HG02852 (cell line): Measurements from ENCODE around the gene DKC1.

Source experiments
- ATAC-seq: cut with Tn5 transposase; IDR thresholded peaks from one replicate; pipeline ENCODE4 v1.9.1; 2021; ENCODE audit warnings: mild to moderate bottlenecking, moderate library complexity; ENCODE audit not compliant: unreplicated experiment

Gene DKC1

DNA sequence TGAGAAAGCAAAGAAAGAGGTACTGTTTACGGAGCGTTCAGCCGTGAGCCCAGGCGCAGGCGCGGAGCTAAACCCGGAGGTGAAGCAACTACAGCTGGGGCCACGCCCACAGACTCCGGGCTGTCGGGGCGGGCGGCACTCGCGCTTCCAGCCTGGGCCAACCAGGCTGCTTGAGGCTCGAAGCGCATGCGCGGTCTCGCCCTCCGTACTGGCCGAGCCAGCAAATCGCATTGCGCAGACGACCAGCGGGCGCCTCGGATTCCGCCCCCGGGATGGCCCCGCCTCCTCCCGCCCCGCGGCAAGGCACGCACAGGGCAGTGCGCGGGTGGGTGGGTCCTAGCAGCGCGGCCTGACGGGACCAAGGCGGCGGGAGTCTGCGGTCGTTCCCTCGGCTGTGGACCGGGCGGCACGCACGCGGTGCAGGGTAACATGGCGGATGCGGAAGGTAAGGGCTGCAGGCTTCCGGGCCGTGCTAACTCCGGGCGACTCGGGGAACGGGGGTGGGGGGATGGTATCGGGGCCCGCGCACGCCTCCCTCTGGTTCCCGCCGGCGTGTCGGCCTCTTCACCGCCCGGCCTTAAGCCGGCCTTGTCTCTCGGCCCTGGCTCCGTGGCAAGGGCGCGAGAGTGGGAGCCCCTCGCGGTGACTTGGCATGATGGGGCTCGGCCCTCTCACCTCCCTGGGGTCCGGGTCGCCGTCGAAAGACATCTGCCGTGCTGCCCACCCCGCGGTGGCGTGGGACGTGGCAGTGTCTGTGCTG is at the start of gene DKC1:
Gene DKC1 (plus strand): TSS at position 328 of the 760 bp plus-strand sequence. CDS start 102 bp downstream, at position 430.
- ATAC-seq: peak; percentile 85

DNA sequence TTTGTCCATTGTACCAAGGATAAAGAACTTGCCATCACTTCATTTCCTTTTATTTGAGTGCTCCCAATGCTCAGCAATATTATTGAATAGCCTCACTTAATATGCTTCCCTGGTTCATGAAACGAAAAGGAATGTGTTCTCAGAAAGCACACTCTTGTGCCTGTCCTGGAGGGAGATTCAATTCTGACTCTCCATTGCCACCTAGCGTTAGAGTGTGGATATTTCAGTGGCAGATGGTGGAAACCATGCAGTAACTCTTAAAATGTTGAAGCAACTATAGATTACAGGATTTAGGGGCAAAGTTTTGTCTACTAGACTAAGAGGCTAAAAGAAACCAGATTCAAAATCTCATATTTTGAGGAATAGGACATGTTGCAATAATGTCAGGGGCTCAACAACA is 47.7 kb upstream of the DKC1 start:
- ATAC-seq: peak; percentile 49

DNA sequence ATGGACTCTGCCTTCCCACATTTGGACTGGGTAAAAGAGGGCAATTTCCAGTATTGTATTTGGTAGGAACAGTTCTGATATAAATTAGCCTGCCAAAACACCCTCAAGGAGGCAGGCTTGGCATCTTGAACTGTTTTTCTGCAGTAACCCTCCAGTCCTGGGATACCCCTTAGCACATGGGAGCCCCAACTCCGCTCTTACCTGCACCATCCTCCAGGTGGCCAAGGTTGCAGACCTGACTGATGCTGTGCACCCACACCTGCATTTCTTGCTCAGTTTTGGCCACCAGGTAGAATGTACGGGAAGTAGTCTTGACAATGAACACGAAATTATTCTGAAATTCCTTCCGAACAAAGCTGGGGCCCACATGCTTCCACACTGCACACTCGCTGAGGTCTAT is 46.8 kb upstream of the DKC1 start:
- no peak for ATAC-seq

DNA sequence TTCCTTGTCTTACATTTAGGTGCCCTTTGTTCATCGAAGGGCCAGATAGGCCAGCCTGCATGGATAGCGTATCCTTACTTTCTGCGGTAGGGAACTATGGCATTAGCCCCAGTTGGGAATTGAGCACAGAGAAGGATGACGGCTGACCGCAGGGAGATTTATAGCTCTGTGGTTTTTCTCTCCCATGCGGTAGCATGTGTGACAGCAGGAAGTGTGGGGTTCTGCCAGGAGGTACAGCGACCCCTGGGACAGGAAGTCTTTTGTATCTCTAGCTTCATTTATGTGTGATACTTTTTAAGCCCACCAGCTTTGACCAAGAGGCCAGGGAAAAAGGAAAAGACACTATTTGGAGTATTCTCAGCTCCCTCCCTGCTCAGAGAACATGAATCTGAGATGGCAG is 44.8 kb upstream of the DKC1 start:
- no peak for ATAC-seq

DNA sequence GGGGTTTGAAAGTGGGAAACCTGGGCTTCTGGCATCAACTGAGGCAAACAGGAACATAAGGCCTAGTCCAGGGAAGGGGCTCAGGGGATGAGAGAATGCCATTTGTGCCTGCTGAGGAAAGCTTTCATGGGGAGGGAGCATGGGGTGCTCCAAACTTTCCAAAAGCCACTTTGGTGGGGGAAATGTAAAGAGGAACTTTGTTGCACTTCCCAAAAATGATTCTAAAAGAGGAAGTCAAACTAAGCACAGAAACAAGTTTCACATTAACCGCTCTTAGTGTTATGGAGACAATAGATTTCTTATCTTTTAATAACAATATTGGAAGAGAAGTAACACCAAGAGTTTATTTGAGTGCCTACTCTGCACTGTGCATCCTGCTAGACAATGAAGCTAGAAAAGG is 44.0 kb upstream of the DKC1 start:
- no peak for ATAC-seq

DNA sequence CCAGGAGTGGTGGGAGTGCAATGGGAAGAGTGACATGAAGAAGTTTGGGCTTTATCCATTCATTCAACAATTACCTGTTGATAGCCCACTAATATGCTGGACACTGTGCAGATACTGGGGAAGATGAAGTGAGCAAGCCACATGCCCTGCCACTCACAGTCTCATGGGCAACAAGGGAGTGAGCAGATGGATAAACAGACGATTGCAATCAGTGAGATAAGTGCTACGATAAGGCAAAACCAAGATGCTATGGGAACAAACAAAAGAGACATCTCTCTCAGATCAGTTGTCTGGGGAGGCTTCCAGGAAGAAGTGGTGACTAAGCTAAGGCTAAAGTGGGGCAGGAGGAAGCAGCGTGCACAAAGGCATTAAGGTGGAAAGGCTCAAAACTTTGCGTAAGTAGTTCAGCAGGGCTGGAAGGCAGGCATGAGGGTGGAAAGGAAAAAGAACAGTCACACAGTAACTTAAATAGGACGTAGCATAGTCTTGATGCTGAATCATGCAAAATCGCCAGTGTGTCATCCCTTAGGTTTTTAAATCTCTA is 43.5 kb upstream of the DKC1 start:
- ATAC-seq: no peak

DNA sequence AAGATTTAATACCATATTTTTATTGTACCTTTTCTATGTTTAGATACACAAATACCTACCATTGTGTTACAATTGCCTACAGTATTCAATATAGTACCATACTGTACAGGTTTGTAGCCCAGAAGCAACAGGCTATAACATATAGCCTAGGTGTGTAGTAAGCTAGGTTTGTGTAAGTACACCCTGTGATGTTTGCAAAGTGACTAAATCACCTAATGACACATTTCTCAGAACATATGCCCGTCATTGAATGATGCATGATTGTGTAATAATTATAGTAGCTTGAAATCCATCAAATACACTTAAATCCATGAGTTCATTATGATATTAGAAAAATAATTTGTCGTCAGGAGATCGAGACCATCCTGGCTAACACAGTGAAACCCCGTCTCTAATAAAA is 42.6 kb upstream of the DKC1 start:
- no peak for ATAC-seq

DNA sequence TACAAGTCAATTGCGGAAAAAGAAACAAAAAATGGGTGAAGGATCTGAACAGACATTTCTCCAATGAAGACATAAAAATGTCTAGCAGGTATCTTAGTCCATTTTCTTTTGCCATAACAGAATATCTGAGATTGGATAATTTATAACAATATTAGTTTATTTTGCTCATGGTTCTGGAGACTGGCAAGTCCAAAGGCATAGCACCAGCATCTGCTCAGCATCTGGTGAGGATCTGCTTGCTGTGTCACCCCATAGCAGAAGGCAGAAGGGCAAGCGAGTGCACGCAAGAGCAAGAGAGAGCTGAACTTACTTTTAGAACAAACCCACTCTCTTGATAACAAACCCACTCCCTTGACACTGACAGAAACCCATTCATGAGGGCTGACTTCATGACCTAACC is 41.5 kb upstream of the DKC1 start:
- no peak for ATAC-seq

DNA sequence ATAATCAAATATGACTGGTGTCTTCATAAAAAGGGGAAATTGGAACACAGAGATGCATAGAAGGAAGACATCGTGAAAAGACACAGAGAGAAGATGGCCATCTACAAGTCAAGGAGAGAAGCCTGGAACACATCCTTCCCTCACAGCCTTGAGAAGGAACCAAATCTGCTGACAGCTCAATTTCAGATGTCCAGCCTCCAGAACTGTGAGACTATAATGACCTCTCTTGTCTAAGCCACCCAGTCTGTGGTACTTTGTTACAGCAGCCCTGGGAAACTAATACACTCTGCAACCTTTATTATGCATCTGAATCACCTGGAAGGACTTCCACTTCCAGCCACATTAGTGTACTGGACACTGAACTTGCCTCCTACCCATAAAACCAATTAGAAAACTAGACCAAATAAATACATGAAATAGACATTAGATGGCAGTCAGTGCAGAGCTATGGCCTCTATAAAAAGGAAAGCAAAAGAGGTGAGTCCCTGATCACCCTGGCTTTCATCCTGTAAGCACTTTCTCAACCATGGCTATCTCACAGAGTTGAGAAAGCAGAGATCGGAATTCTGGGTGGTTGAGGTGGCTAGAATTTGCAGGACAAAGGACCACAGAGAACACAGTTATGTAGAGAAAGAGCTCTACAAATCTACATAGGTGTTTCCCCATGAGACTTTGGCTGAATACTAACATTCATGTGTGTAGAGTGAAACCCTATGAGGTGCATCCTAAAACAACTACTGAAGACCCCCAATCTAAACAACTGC is 37.5 kb upstream of the DKC1 start:
- no peak for ATAC-seq

DNA sequence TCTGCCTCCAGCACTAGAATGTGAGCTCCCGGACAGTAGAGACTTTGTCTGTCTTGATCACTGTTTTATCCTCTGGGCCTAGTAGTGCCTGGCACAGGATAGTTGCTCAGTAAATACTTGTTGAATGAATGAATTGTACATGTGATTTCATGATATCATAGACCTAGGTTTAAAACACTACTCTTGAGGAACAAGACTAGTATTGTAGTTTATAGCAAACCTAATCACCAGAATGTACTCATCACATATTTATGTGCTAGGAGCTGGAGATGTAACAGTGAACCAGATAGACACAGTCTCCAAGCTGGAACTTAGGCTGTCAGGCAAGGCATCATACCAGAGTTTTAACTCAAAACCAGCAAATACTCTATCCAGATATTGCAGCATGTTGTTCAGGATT is 35.2 kb upstream of the DKC1 start:
- no peak for ATAC-seq

DNA sequence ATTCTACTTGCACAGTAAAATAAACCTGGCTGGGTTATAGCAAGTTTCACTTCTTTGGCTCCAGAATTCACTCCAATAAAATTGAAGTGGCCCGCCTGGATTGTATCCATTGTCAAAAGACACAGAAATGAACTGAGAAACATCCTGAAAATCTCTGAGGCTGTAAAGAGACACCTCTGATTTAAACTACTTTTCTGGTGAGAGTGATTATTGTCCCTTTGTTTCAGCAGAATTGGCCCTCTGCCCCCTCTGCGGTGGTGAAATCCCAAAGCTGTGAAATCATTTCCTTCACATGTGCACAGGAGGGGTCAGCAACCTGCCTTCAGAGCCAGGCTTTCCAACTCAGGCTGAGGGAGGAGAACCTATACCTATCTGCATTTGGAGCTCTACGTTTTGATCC is 34.8 kb upstream of the DKC1 start:
- ATAC-seq: no peak

DNA sequence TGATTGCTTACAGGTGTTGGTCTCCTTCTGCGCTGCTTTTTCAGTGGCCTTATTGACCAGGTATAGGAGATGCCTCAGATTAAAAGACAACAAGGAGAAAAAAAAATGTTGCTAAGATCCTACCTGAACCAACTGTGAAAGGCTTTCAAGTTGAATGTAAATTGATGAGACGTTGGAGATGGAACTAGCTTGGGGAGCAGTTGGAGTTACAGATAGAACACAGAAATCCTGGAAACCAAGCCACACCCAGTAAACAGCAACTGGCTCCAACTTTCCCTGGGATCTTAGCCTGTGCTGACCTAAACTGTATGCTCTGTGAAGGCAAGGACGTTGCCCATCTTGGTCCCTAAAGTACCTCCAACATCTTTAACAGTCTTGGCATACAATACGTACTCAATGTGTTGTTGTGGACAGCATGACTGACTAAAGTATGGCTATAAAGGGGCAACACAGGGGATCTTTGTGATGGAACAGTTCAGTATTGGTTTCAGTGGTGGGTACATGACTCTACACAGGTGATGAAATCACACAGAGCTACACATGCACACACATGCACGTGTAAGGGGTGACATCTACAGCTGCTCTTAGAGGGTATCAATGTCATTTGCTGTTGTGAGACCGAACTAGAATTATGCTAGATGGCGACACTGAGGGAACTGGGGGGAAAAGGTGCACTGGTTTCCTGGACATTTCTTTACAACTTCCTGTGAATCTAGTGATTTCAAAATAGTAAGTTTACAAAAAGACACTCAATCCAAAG is 34.1 kb upstream of the DKC1 start:
- no peak for ATAC-seq

DNA sequence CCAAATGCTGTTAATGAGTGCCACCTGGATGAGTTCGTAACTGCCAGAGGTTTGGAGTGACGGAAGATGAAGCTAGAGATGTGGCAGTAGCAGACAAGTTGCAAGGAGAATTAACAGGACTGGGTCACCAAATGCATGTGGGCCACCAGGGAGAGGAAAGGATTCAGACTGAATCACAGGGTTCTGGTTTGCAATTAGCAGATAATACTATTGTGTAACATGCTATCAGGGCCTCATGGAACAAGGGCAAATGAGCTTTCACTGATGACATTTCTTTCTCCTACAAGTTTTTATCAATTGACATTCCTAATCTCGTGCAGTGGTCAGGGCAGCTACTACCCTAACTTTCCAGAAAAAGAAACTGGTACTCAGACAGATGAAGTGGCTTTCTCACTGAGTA is 33.2 kb upstream of the DKC1 start:
- no peak for ATAC-seq

DNA sequence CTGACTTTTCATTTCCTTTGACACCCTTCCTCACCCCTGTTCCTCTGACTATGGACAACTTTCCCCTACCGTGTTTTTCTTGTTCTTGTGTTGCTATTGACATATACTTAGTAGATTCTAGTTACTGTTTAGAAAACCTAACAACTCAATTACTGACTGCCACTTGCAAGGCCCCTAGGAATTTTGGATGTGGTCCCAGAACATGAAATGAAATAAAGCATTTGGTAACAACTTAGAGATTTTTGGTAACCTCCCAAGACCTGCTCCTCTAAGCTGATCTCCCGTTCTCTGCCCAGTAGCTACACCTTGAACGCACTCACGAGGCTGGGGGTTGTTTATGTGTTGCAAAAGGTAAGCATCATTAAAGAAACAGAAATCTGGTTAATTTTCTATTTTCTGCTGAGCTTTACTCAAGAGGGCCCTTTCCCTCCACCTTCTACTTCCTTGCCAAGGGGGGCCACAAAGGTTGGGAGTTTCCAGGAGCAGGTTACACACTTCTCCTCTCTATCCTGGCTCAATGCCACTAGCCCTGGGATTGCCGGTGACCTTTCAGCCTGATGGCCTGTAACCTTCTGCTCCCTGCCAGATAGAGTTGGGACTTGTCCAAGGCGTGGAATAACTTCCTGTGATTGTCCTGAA is 32.3 kb upstream of the DKC1 start:
- ATAC-seq: no peak

DNA sequence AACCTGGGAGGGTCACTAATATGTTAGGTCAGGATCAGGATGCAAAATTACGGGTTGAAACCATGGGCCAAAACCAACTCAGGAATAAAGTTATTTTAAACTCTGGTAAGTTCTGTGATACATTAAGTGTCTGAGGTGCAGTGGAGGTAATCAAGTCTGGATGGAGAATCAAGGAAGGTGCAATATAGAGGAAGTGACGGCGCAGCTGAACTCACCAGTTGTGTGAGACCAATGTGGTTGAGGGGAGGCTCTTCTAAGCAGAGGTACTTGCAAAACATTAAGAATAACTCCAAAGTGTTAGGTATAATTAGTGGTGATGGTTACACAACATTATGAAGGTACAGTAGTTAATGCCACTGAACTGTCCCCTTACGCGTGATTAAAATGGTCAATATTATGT is 31.5 kb upstream of the DKC1 start:
- no peak for ATAC-seq

DNA sequence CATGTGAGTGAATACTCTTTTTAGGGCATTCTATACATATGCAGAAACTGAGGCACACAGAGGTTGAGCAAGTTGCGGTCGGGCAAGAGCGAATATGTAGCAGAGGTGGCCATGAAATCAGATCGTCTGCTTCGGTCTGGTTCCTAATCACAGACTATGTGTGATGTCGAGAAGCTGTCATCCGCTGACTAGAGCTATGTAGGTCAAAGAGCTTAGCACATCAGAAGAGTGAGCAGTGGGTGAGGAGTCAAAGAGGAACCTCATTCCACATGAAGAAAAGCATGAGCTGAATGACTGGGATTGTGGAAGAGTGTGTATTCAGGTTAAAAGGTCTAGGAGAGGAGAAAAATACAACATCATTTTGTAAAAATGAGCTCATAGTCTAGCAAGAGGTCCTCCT is 30.8 kb upstream of the DKC1 start:
- ATAC-seq: no peak

DNA sequence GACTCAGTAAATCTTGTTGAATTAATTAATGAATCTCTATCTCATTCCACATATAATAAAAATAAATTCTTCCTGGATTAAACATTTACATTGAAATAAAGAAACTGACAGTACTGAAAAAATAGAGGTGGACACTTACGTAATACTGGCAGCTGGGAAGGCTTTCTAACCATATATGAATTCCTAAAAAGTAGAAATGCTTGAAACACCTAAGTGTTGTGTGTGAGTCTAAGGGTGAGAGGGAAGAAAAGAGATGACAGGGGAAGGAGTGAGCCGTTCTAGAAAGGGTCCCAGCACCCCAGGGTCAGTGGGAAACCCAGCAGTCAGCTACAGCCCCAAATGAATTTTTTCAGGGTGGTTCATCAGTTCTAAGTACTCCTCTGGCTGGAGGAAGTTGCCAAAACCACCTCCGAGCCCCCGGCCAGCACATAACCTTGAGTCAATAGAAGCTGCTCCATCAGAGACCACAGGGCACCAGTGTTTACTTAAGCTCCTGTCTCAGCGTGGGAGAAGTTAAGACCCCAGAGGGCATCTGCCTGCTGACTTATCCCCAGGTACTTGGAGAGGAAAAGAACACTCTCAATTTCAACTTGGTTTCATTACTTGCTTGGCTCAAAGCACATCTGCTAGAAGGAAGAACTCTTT is 30.1 kb upstream of the DKC1 start:
- ATAC-seq: no peak

DNA sequence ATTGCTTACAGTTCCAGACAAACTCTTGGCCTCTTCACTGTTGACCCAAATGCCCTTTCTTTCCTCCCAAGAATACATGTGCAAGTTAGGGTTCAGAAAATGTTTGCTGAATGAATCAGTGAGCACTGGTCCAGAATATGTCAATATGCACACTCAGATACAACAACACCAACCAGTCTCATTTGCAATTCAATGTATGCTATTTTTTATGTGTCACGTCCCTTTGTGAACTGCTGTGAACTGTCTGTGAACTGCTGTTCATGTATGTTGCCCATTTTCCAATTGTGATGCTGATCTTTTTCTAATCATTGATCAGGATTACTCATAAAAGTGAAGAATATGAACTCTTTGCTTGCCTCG is 29.6 kb upstream of the DKC1 start:
- no peak for ATAC-seq

DNA sequence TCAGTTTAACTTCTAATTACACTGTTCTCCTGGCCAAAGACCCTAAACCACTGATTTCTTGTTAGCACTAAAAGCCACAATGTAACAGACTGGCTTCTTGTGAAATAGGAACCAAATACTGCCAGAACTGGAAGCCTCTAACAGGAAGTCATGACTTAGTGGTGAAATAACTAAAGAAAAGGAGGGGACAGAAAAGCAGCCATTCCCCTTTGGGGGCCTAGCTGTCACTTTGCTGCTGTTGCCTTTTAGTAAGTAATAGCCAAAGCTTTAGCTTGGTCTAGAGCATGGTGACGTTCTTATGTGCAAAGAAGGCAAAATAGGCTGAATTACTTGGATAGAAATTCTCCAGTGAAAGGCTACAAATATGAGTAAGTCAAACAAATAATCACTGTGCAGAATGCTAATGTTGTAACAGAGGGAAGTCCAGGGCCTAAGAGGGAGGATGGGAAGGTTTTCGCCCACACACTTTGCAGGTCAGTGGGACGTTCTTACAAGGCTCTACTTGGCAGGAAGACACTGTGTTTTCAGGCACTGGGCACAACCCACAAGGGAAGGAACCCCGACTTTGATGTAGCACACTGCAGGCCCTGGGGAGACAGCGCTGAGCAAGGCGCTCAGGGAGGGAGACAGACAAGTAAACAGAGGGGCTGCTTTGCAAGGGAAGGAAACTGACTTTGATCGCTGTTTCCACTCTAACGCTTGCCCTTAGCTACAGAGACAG is 28.4 kb upstream of the DKC1 start:
- ATAC-seq: peak; percentile 59
